ENCODE data around the gene CACNA2D3.

DNA sequence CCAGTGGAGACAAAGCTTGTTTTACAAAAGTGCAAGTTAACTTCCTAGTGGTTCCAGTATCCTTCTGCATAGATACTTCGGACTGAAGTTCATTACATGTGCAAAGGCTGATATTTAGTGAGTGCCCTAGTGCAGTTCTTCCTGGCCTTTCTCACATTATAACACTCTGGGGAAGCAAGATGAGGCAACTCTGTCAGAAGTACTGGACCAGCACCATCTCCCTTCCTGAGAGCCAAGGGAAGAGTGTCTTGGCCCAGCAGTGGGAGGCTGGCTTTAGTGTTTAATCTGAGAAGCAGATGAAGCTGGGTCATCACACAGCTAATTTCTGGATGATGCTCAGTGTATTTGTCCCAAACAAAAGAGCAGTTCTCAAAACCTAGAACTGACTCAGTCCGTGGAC is 397.7 kb downstream of the CACNA2D3 start:
- TF ChIP-seq, protein P1, sequence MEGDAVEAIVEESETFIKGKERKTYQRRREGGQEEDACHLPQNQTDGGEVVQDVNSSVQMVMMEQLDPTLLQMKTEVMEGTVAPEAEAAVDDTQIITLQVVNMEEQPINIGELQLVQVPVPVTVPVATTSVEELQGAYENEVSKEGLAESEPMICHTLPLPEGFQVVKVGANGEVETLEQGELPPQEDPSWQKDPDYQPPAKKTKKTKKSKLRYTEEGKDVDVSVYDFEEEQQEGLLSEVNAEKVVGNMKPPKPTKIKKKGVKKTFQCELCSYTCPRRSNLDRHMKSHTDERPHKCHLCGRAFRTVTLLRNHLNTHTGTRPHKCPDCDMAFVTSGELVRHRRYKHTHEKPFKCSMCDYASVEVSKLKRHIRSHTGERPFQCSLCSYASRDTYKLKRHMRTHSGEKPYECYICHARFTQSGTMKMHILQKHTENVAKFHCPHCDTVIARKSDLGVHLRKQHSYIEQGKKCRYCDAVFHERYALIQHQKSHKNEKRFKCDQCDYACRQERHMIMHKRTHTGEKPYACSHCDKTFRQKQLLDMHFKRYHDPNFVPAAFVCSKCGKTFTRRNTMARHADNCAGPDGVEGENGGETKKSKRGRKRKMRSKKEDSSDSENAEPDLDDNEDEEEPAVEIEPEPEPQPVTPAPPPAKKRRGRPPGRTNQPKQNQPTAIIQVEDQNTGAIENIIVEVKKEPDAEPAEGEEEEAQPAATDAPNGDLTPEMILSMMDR (IDR thresholded peaks at IDR 0.05): no peak
- TF ChIP-seq EZH2 (IDR thresholded peaks at IDR 0.05): no peak
